ENCODE results near the gene S100A7A. TPM values are rescaled to one million over a fixed set of nuclear protein-coding genes. Genes with fewer than 3 reads are reported as not detected.

The S100A7A gene
- total and polyA plus RNA-seq, 2 of the 13 experiments (the other 11 are each of a cell fraction or from before 2014, with no cell fraction given) = not detected

DNA sequence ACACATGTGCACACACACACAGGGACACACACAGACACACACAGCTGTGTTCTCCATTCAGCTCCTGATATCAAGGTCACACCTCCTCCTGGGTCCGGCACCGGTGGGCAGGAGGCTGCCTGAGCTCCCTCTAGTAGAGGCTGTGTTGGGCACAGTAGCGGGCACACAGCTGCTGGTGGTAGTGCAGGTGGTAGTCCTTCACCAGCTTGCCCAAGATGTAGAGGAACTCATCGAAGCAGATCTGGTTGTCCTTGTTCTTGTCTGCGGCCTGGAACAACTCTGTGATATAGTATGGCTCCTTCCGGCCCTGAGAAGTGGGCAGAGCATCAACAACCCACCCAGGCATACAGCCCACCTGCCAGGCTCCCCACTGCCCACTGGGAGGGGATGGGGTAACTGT, 19.9 kb upstream of the S100A7A start:
- CTCF ChIA-PET (ENCODE audit: low intra/inter-chr PET ratio, low total read pairs) = no interaction called here
- ATAC-seq = no peak
- 0% methylated on average over 3 of the region's 6 CpGs for WGBS (ENCODE audit: low lambda C conversion rate)
- Histone ChIP-seq H3K4me2 (ENCODE audit: low read depth, low read length) (no peak overlapping the region), H3K9me3 (ENCODE audit: low read length) (no peaks in the 10 kb centered on the region), H3K9ac (ENCODE audit: insufficient read depth, low read depth, low read length) (no peak overlapping the region), H3K27me3 (ENCODE audit: control insufficient read depth in 1 of 2, insufficient read depth in 2 of 2, low read length in 2 of 2) (peaks cover 1 to 53% of the 10 kb centered on the region in 2 experiments; a peak in 4 of 5 replicates), H4K20me1 (ENCODE audit: insufficient read depth, low read length) (no peaks in the 10 kb centered on the region), H2AFZ (ENCODE audit: low read length) (no peak overlapping the region), H3K4me3 (replicated peaks in 1 of 3; ENCODE audit: insufficient read depth in 1 of 3, low read depth in 2 of 3, low read length in 3 of 3) (no peak overlapping the region), H3K36me3 (replicated peaks in 1 of 2; ENCODE audit: control insufficient read depth in 1 of 2, insufficient read depth in 2 of 2, low read length in 2 of 2) (no peaks in the 10 kb centered on the region), H3K79me2 (ENCODE audit: insufficient read depth, low read length) (no peaks in the 10 kb centered on the region), H3K4me1 (ENCODE audit: insufficient read depth, low read length) (no peaks in the 10 kb centered on the region), H3K27ac (ENCODE audit: extremely low read length, insufficient read depth, low read length) (no peak overlapping the region)
- TF ChIP-seq ZNF672 (CRISPR knock-in tag; IDR thresholded peaks at IDR 0.05) (no peak), PHF20 (CRISPR knock-in tag; IDR thresholded peaks at IDR 0.05) (no peak), ZMYM2 (CRISPR knock-in tag; IDR thresholded peaks at IDR 0.05) (no peak), YEATS4 (CRISPR knock-in tag; IDR thresholded peaks at IDR 0.05; ENCODE audit: borderline replicate concordance) (no peak), ZNF33B (CRISPR knock-in tag; IDR thresholded peaks at IDR 0.05) (no peak), KDM3A (CRISPR knock-in tag; IDR thresholded peaks at IDR 0.05; ENCODE audit: low read depth) (no peak), ZNF34 (CRISPR knock-in tag; IDR thresholded peaks at IDR 0.05; ENCODE audit: borderline replicate concordance) (no peak), SMC3 (IDR thresholded peaks at IDR 0.05; ENCODE audit: low read length) (no peak), GABPB1 (CRISPR knock-in tag; IDR thresholded peaks at IDR 0.05) (no peak), ZIK1 (CRISPR knock-in tag; IDR thresholded peaks at IDR 0.05; ENCODE audit: borderline replicate concordance, low read depth) (no peak), ARNT2 (CRISPR knock-in tag; IDR thresholded peaks at IDR 0.05; ENCODE audit: low read depth) (no peak), REL (CRISPR knock-in tag; conservative IDR thresholded peaks at IDR 0.05) (no peak), ZNF543 (CRISPR knock-in tag; IDR thresholded peaks at IDR 0.05) (no peak)
- TF ChIP-seq, protein P1, sequence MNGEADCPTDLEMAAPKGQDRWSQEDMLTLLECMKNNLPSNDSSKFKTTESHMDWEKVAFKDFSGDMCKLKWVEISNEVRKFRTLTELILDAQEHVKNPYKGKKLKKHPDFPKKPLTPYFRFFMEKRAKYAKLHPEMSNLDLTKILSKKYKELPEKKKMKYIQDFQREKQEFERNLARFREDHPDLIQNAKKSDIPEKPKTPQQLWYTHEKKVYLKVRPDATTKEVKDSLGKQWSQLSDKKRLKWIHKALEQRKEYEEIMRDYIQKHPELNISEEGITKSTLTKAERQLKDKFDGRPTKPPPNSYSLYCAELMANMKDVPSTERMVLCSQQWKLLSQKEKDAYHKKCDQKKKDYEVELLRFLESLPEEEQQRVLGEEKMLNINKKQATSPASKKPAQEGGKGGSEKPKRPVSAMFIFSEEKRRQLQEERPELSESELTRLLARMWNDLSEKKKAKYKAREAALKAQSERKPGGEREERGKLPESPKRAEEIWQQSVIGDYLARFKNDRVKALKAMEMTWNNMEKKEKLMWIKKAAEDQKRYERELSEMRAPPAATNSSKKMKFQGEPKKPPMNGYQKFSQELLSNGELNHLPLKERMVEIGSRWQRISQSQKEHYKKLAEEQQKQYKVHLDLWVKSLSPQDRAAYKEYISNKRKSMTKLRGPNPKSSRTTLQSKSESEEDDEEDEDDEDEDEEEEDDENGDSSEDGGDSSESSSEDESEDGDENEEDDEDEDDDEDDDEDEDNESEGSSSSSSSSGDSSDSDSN (CRISPR knock-in tag; IDR thresholded peaks at IDR 0.05) = no peak
- TF ChIP-seq, protein P2, sequence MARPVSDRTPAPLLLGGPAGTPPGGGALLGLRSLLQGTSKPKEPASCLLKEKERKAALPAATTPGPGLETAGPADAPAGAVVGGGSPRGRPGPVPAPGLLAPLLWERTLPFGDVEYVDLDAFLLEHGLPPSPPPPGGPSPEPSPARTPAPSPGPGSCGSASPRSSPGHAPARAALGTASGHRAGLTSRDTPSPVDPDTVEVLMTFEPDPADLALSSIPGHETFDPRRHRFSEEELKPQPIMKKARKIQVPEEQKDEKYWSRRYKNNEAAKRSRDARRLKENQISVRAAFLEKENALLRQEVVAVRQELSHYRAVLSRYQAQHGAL (CRISPR knock-in tag; IDR thresholded peaks at IDR 0.05; ENCODE audit: not compliant biosample characterization) = no peak
- FAIRE-seq = no peak
- intact Hi-C loops (cut with micrococcal nuclease; ENCODE audit: unreplicated experiment) (loop anchor here (10.0 kb wide), 2 partner anchors 62 to 1002 kb away; no protein-coding TSS in a partner anchor), in situ Hi-C loops (cut with HindIII; ENCODE audit: extremely low pct_ligation_motif_present, low pct_unique_long_range_greater_than_20kb) (no loop called here)
- BruUV-seq (replicated peaks) = no TSS peak
- no peak for DNase-seq (ENCODE audit: low spot score)
- POLR2A ChIA-PET = no interaction called here
